KOPT-K1 (cell line): ENCODE results near the gene GIMAP1.

Experiments used
- H3K27ac ChIP-seq: fragments of 200-600 bp; sonication (generic); 2 replicates; pipeline ENCODE4 v1.5.1; 2016; ENCODE audit warnings: antibody characterized with exemption, mild to moderate bottlenecking, low read depth, low read length; ENCODE audit not compliant: poor library complexity, severe bottlenecking
- H3K36me3 ChIP-seq: fragments of 200-600 bp; sonication (generic); 2 replicates; pipeline ENCODE4 v1.5.1; 2017; ENCODE audit warnings: antibody characterized with exemption, mild to moderate bottlenecking, low read length, moderate library complexity; ENCODE audit not compliant: insufficient read depth
- H3K9me3 ChIP-seq: fragments of 200-600 bp; sonication (generic); 2 replicates; pipeline ENCODE4 v1.5.1; 2017; ENCODE audit warnings: antibody characterized with exemption, low read length, mild to moderate bottlenecking; ENCODE audit not compliant: insufficient read depth, poor library complexity, severe bottlenecking

GIMAP1 gene

GRCh38 chr7:150734254-150734653 is 17.8 kb downstream of the GIMAP1 start:
- H3K27ac ChIP-seq: peak overlapping the region; percentile 100
- peaks cover 16% of the 10 kb centered on the region for H3K36me3 ChIP-seq
- peaks cover 5% of the 10 kb centered on the region for H3K9me3 ChIP-seq

- Histone ChIP-seq H3K36me3 (peaks cover 31% of the 10 kb centered on the region), H3K27ac (peak overlapping the region; percentile 100), H3K9me3 (no peaks in the 10 kb centered on the region)
Measured at GRCh38 chr7:150735596-150736358, 19.4 kb downstream of the GIMAP1 start.

GRCh38 chr7:150736864-150737263 is 20.5 kb downstream of the GIMAP1 start:
- H3K27ac ChIP-seq: peak overlapping the region; percentile 100
- H3K9me3 ChIP-seq: no peaks in the 10 kb centered on the region
- H3K36me3 ChIP-seq: peaks cover 42% of the 10 kb centered on the region

- peaks cover 48% of the 10 kb centered on the region for H3K36me3 ChIP-seq
- H3K9me3 ChIP-seq: no peaks in the 10 kb centered on the region
- peak within 1 kb of the TSS; percentile 100 for H3K27ac ChIP-seq
Measured at GRCh38 chr7:150737265-150738055, 21.0 kb downstream of the GIMAP1 start, which contains the start of gene GIMAP5. Gene GIMAP5 (plus strand): TSS chr7:150737418. CDS start chr7:150740885, 3,467 bp downstream.

- Histone ChIP-seq H3K27ac (peak overlapping the region; percentile 100), H3K36me3 (peaks cover 54% of the 10 kb centered on the region), H3K9me3 (no peaks in the 10 kb centered on the region)
Measured at GRCh38 chr7:150738092-150738491, 21.7 kb downstream of the GIMAP1 start.

GRCh38 chr7:150738591-150739001 is 22.2 kb downstream of the GIMAP1 start:
- peak overlapping the region; percentile 100 for H3K27ac ChIP-seq
- H3K36me3 ChIP-seq: peaks cover 59% of the 10 kb centered on the region
- no peaks in the 10 kb centered on the region for H3K9me3 ChIP-seq

- Histone ChIP-seq H3K36me3 (peaks cover 64% of the 10 kb centered on the region), H3K27ac (peak overlapping the region; percentile 100), H3K9me3 (no peaks in the 10 kb centered on the region)
Measured at GRCh38 chr7:150739033-150739432, 22.6 kb downstream of the GIMAP1 start.

GRCh38 chr7:150740053-150740452 is 23.6 kb downstream of the GIMAP1 start:
- Histone ChIP-seq H3K36me3 (peaks cover 74% of the 10 kb centered on the region), H3K9me3 (no peaks in the 10 kb centered on the region), H3K27ac (peak overlapping the region; percentile 100)

- Histone ChIP-seq H3K27ac (peak overlapping the region; percentile 100), H3K9me3 (no peaks in the 10 kb centered on the region), H3K36me3 (peaks cover 85% of the 10 kb centered on the region)
Measured at GRCh38 chr7:150742286-150742968, 26.0 kb downstream of the GIMAP1 start.

- H3K9me3 ChIP-seq: no peaks in the 10 kb centered on the region
- H3K27ac ChIP-seq: peak overlapping the region; percentile 100
- H3K36me3 ChIP-seq: peaks cover 70% of the 10 kb centered on the region
Measured at GRCh38 chr7:150744041-150744656, 27.7 kb downstream of the GIMAP1 start.

GRCh38 chr7:150745086-150745485 is 28.7 kb downstream of the GIMAP1 start:
- Histone ChIP-seq H3K9me3 (no peaks in the 10 kb centered on the region), H3K27ac (peak overlapping the region; percentile 100), H3K36me3 (peaks cover 61% of the 10 kb centered on the region)

GRCh38 chr7:150745876-150746275 is 29.5 kb downstream of the GIMAP1 start:
- Histone ChIP-seq H3K36me3 (peaks cover 53% of the 10 kb centered on the region), H3K9me3 (no peaks in the 10 kb centered on the region), H3K27ac (peak overlapping the region; percentile 100)

- Histone ChIP-seq H3K9me3 (no peaks in the 10 kb centered on the region), H3K27ac (peak overlapping the region; percentile 53), H3K36me3 (peaks cover 42% of the 10 kb centered on the region)
Measured at GRCh38 chr7:150746921-150747320, 30.5 kb downstream of the GIMAP1 start.

- Histone ChIP-seq H3K9me3 (no peaks in the 10 kb centered on the region), H3K36me3 (peaks cover 28% of the 10 kb centered on the region), H3K27ac (peak overlapping the region; percentile 53)
Measured at GRCh38 chr7:150748376-150748775, 32.0 kb downstream of the GIMAP1 start.
